HG02938 (cell line): ENCODE data around the gene DTL.
"Not testable (repeated sequence)": the region's sequence is repeated elsewhere in the genome, so short reads cannot be mapped to it uniquely, and the experiment has no call there.

ENCODE experiments used
- ATAC-seq: cut with Tn5 transposase; IDR thresholded peaks from one replicate; pipeline ENCODE4 v1.9.1; 2021; ENCODE audit warnings: mild to moderate bottlenecking, moderate library complexity; ENCODE audit not compliant: unreplicated experiment

The DTL gene, protein sequence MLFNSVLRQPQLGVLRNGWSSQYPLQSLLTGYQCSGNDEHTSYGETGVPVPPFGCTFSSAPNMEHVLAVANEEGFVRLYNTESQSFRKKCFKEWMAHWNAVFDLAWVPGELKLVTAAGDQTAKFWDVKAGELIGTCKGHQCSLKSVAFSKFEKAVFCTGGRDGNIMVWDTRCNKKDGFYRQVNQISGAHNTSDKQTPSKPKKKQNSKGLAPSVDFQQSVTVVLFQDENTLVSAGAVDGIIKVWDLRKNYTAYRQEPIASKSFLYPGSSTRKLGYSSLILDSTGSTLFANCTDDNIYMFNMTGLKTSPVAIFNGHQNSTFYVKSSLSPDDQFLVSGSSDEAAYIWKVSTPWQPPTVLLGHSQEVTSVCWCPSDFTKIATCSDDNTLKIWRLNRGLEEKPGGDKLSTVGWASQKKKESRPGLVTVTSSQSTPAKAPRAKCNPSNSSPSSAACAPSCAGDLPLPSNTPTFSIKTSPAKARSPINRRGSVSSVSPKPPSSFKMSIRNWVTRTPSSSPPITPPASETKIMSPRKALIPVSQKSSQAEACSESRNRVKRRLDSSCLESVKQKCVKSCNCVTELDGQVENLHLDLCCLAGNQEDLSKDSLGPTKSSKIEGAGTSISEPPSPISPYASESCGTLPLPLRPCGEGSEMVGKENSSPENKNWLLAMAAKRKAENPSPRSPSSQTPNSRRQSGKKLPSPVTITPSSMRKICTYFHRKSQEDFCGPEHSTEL

DNA sequence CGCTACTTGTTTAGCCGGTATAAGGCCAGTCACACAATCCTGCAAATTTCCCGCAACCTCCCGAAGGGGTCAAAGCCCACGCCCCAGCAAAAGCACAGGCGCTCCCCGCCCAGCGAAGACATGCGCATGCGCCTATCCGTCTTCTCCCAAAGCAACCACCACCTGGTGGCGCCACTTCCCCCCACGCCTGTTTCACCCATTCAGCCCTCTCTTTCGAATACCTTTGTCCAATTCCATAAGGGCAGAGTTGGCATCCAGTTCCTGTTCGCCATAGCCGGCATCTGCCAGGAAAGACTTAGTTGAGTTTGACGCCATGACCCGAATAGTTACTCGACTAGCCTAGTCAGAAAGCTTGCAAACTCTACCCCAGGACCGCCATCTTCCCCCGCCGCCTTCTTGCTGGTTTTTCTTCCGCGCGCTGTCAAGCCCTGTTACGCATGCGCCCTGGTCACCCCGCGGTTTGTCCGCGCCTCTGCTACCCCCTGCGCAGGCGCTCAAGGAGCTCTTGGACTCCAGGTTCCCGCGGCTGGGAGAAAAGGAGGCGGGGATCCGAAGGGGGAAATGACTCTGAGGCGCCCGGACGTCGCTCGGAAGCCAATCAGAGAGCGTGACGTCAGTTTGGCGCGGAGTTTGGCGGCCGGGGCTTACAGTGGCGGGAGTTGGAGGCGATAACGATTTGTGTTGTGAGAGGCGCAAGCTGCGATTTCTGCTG is at the start of gene DTL, which contains the start of gene INTS7:
DTL (plus strand) TSS at position 626 of the 712 bp plus-strand sequence. CDS start 143 bp downstream, outside the sequence.
INTS7 (minus strand) TSS at position 435 of the 712 bp plus-strand sequence; CDS start at position 315, 120 bp downstream.
- ATAC-seq: peak; percentile 74

DNA sequence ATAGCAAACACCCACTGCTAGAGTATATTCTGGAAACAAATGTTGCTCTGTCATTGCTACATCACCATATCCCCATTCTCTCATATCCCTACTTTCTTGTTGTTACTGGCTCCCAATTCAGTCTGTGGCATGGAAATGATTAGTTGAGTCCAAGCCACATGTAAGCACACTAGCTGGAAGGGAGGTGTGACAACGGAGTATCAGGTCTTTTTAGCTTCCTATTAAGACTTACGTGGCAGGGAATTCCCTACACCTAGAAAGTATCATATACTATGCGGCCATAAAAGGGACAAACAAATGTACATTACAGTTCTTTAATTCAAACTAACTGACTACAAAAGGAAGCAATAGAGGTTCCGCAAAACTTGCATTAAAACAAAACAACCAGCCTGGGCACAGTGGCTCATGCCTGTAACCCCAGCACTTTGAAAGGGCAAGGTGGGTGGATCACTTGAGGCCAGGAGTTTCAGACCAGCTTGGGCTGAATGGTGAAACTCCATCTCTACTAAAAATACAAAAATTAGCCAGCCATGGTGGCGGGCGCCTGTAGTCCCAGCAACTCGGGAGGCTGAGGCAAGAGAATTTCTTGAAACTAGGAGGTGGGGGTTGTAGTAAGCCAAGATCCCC is 48.8 kb upstream of the DTL start:
- ATAC-seq: no peak

DNA sequence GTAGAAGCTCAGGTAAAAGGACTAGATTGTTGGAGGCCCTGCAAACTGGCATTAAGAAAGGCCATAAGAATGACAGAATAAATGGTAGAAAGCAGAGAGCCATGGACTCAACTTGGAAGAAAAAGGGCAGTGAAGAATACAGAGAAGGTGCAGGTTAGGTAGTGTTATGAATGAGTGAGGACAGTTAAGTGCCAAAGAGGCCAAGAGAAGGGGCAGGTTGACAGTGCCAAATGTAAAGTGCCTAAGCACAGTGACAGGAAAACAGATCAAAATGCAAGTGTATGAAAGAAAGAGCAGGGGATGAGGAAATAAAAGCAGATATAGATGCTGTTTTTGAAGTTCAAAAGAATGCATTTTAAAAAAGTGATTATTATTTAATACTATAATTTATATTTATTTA is 43.9 kb upstream of the DTL start:
- ATAC-seq: no peak

DNA sequence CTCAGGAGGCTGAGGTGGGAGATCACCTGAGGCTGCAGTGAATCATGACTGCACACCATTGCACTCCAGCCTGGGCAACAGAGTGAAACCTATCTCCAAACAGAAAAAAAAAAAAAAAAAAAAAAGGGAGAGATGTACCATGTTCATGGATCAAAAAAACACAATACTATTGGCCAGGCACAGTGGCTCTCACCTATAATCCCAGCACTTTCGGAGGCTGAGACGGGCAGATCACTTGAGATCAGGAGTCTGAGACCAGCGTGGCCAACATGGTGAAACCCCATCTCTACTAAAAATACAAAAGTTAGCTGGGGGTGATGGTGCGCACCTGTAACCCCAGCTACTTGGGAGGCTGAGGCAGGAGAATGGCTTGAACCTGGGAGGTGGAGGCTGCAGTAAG is 38.1 kb upstream of the DTL start:
- not testable (repeated sequence) for ATAC-seq

DNA sequence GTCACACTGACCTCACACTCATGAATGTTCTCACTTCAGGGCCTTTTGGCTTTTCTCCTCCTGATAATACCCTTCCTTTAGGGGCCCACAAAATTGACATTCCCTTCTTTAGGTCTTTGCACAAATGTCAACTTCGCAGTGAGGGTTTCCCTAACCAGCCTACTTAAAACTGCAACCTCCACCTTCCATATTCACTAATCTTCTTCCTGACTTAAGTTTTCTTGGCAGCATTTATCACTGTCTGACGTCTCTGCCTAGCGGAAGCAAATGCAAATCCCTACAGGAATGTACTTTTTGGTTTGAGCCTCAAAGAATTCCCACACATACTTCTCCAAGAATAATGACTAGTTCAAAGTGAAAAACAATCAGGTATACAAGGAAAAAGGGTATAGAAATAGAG is 33.0 kb upstream of the DTL start:
- no peak for ATAC-seq

DNA sequence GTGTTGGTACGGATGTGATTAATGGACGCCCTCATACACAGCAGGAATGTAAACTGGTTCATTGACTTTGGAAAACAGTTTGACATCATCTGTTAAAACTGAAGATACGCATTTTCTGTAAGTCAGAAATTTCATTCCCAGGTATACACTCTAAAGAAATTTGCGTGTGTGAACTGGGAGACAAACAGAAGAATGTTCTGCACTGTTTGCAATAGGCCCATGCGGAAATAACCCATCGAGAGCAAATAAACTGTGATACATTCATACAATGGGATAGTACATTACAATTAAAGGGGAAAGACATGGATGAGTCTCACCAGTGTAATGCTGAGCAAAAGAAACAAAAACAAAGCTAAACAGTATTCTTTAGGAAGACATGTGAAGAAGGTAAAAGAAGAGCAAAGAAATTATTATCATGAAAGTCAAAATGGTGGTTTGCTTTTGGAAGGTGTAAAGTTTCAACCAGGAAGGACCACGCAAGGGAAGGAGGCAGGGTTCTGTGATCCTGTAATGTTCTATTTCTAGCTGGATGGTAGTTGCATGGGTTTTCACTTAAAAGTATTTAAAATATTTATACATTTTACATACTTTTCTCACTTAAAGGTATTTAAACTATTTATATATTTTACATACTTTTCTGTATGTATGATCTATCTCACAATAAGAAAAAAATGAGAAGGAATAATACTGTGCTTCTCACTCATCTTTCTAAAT is 30.5 kb upstream of the DTL start:
- no peak for ATAC-seq

DNA sequence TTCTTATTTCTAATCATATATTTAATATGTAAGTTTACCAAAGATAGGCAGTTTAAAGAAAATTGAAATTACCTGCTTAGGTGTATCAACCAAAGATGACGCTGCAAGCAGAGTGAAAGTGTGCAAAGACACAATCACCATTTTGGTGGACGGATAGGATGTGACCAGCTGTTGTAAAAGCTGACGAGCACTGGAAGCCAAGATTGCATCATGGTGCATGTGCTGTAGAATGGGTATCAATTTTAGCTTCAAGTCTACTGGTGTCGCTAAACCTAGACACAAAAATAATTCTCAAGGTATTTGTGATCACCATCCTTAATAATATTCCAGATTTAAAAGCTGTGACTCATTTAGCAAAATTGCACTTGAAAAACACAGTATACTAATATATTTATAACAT is 28.4 kb upstream of the DTL start:
- ATAC-seq: no peak

DNA sequence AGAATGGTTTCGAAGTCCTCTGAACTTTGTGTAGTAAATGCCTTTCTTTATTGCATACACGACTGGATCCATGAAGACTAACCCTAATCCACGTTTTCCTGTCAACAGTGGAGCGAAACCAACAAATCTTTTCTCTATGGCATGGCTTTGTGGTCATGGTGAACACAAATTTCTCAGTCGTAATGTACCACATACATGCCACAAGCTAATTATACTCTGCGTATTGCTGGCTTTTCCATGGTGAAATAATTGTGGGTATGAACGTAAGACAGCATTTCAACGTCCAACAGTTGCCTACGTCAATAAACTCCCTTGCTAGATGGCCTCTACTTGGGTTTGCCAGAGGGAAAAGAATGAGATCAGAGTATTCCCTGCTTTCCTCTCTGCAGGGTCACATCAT is 27.7 kb upstream of the DTL start:
- no peak for ATAC-seq

DNA sequence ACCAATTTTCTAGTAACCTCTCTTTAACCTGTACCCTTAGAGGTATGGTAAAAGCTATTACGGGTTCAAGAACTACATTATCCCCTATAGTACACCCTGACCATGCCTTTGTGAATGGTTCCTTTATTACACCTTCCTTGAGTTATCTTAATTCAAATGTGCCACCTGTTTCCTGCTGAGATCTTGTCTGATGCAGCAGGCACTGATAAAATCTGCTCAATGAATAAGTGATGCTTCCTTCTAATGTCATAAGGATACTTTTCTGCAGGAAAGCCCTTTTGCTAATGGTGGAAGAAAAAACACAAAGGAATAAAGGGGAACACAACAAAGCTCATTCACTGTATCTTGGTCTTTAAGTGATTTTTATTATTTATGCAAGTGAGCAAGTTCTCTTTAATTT is 26.0 kb upstream of the DTL start:
- no peak for ATAC-seq

DNA sequence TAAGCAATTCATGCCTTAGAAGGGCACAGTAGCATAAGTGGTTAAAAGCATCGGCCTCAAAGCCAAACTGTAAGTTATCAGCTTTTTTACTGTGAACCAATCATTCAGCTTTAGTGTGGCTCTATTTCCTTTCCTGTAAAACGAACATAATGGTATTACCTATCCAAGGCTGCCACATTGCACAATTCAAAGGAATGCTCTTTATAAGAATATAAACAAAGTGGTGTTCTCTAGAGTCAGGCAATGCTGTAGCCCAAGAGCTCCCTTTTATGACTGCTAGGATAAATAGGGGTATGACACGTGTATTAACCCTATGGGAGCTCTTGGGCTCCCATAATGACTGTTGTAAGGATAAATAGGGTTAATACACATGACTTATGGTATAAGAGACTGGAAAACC is 25.5 kb upstream of the DTL start:
- ATAC-seq: no peak

DNA sequence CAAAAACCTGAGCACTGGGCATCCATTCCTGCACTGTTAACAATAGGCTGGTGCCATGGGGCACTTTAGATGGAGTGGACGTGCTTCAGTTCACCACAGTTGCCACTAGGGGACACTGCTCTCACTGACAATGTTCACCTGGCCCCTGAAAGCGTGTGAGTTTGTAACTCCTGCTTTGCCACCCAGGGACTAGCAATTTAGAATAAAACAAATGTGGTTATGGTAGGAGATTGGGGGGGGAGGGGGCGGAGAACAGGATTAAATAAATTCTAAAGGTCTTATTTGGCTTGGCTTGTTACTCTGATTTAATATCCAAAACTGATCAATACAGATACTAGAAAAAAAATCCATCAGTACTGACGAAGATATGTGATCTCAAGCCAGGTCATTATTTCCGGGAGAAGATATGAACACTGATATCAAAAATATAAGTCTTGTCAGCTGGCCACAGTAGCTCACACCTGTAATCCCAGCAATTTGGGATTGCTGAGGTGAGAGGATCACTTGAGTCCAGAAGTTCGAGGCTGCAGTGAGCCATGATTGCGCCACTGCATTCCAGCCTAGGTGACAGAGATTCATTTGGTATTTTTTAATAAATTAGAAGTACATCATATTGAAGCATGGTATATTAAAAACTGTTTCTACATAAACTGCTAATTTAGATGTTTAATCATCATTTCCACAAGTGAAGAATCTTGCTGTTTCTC is 23.4 kb upstream of the DTL start:
- ATAC-seq: peak; percentile 85

DNA sequence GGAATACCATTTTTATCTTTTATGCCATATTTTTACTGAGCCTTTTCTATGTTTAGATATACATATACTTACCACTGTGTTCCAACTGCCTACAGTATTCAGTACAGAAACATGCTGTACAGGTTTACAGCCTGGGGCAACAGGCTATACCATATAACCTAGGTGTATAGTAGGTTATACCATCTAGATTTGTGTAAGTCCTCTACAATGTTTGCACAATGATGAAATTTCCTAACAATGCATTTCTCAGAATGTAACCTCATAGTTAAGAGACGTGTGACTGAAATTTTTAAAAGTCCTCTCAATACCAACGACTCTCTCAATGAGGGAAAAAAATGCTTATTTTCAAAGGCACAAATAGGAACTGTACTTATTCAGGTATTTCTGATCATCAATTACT is 21.9 kb upstream of the DTL start:
- ATAC-seq: no peak

DNA sequence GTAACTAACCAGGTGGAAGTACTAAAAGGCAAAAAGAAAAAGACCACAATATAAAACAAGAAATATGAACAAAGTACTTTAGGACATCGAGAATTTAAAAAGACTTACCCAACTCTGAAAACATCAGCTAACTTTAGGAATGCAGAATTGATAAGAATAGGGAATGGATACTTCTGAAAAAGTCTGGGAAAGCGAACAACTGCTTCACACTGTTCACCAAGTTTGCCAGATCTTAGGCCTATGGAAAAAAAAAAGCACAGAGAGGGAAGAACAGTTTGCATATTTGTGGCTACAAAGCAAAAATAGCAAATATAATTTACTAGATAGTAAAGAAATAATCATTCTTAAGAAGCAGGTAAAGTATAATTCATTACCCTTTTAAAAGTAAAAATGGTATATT is 14.6 kb upstream of the DTL start:
- no peak for ATAC-seq

DNA sequence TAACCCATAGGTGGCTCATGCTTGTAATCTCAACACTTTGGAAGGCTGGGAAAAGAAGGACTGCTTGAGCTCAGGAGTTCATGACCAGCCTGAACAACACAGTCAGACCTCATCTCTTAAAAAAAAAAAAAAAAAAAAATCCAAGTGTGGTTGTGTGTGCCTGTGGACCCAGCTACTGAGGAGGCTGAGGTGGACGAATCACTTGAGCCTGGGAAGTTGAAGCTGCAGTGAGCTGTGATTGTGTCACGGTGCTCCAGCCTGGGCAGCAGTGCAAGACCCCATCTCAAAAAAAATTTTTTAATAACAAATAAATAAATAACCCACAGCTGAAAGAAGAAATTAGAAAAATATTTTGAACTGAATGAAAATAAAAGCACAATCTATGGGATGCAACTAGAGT is 14.0 kb upstream of the DTL start:
- ATAC-seq: no peak

DNA sequence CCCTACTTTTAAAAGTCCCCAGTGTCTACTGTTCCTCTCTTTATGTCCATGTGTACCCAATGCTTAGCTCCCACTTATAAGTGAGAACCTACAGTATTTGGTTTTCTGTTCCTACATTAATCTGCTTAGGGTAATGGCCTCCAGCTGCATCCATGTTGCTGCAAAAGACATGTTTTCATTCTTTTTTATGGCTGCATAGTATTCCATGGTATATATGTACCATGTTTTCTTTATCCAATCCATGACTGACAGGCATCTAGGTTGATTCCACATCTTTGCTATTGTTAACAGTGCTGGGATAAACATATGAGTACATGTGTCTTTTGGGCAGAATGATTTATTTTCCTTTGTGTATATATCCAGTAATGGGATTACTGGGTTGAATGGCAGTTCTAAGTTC is 12.6 kb upstream of the DTL start:
- not testable (repeated sequence) for ATAC-seq

DNA sequence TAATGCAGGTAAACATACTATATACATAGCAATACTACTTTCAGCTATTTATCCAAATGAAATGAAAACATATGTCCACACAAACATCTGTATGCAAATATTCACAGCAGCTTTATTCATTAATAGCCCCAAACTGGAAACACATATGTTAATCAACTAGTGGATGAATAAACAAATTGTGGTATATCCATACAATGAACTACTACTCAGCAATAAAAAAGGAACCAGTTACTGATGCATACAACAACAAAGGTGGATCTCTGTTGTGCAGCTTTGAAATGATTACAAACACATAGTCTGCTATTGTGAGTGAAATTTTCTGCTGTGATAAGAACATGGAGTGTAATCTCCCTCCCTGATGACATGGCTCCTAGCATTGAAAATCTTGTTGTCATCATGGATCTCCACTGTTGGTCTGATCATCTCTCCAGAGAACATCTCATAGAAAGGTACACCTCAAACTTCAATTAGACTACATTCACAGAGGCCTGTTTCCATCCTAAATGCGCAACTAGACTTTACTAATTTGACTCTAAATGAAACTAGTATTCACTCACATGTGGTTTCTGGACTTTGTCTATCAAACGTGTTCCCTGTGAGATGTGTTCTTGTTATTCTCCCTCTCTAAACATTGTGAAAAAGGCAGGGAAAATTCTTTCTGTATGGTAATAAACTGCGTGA is 10.9 kb upstream of the DTL start:
- ATAC-seq: no peak

DNA sequence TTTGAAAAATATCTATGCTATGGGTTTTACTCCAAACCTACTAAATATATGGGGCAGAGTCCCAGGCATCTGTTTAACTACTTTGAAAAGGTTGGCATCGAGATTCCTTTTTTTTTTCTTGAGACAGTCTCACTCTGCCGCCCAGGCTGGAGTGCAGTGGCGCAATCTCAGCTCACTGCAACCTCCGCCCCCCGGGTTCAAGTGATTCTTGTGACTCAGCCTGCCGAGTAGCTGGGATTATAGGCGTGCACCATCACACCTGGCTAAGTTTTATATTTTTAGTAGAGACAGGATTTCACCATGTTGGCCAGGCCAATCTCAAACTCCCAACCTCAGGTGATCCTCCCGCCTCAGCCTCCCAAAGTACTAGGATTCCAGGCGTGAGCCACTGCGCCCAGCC is 7.8 kb upstream of the DTL start:
- ATAC-seq: not testable (repeated sequence)

DNA sequence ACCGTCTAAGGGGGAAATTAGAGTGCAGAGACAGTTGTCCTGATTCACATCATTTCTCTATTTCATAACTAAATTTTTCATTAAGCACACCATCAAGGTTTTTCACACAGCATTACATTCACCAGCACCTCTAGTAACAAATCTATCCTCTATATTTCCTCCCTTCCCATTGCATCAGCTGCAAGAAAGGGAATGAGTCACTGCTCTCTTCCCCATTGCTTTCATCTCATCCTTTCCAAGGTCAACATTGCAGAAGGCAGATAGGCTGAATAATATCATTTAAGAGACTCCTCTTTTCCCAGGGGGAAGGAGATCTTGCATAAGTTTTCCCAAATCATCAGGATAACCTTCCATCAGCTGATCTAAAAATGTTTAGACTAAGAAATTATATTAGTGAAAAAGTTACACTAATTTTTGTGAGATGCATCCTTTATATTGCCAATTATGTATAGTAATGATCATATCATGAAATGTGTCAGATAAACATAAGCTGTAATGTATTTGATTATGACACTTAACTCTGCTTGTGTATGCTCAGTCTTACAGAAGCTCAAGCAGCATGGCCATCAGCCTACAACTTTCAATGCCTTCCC is 4.5 kb upstream of the DTL start:
- no peak for ATAC-seq
